ENCODE results near the gene CDKN2D.
A peak's percentile ranks its signal among the peaks of the same experiment; 100 is the strongest.

The CDKN2D gene

DNA sequence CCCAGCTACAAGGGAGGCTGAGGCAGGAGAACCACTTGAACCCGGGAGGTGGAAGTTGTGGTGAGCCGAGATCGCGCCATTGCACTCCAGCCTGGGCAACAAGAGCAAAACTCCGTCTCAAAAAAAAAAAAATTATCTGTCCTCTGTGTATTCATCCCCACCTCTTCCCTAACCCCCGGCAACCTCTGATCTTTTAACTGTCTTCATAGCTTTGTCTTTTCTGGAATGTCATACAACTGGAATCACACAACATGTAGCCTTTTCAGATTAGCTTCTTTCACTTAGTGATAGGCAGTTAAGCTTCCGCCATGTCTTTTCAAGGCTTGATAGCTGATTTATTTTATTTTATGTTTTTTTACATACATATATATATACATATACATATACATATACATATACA, 43.1 kb downstream of the CDKN2D start:
- no peak for FAIRE-seq
- no peak for DNase-seq (ENCODE audit: insufficient read length, low spot score)

DNA sequence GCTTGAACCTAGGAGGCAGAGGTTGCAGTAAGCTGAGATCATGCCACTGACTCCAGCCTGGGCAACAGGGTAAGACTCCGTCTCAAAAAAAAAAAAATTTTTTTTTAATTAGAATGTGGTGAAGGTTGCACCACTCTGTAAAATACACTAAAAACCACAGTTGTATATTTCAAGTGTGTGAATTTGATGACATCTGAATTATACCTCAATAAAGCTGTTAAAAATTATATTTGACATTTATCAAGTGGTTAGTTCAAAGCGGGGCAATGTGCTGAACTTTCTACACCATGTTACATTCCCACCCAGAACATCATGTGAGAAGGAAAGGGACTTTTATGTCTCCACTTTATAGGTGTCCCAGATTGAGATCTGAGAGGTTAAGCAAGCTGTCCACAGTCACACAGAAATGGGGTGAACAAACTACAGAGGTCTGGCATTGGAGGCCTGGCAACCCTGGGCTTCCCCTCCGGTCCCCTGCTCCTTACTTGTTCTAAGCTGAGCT, 45.6 kb downstream of the CDKN2D start:
- no peak for DNase-seq (ENCODE audit: insufficient read length, low spot score)
- no peak for FAIRE-seq

DNA sequence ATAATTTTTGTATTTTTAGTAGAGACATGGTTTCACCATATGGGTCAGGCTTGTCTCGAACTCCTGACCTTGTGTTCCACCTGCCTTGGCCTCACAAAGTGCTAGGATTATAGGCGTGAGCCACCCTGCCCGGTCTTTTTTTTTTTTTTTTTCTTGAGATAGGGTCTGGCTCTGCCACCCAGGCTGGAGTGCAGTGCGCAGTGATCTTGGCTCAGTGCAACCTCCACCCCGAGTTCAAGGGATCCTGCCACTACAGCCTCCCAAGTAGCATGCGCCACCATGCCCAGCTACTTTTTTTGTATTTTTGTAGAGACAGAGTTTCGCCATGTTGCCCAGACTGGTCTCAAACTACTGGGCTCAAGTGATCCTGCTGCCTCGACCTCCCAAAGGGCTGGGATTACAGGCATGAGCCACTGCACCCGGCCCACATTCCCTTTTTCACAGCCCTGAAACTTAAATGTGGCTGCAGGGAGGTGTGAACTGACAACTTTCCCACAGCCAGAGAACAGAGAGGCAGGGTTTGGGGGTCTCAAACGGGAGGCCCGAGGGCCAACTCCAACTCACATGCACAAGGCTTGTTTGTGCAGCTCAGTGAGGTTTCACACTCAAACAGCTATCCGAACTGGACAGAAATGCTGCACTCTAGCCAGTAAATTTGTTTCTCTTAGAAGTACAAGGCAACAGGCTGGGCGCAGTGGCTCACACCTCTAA, 47.2 kb downstream of the CDKN2D start:
- DNase-seq (ENCODE audit: insufficient read length, low spot score) (no peak), FAIRE-seq (no peak)

DNA sequence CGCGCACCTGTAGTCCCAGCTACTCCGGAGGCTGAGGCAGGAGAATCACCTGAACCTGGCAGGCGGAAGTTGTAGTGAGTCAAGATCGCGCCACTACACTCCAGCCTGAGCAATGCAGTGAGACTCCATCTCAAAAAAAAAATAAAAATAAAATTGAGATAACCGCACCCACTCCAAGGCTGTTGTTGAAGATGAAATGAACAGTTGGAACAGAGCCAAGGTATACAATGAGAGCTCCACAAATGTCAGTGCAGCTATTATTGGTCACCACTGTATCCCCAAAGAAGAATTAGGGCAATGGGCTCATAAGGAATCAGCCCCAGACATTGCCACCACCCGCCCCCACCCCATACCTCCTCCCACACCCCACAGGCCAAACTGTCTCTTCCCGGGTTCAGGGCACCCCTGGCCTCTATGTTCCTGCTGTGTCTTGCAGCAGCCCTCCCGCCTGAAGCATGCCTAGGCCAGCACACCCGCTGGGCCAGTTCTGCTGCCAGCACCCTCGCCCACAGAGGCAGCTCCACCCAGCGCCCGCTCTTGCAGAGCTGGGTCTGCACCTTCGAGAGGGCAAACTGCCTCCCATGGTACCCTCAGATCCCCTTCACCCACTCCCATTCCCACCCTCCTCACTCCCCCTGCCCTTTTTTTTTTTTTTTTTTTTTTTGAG, 48.0 kb downstream of the CDKN2D start:
- no peak for FAIRE-seq

DNA sequence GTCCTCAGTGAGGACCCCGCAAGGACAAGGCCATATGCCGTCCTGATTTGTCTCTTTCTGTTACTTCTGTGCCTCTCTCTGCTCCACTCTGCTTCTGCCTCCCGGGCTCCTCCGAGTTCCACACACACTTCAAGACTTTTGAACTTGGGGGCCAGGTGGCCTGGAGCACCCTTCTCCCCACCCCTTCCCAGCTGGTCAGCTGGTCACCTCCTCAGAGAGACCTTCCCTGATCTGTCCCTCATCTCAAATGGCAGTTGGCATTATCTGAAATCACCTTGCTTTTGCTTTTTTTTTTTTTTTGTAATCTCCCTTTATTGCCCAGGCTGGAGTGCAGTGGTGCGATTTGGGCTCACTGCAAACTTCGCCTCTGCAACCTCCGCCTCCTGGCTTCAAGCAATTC, 49.4 kb downstream of the CDKN2D start:
- no peak for DNase-seq (ENCODE audit: insufficient read length, low spot score)
- FAIRE-seq, result no peak

More for the DNA sequence above, 48.0 kb downstream of the CDKN2D start:
- DNase-seq (ENCODE audit: insufficient read length, low spot score), result no peak

DNA sequence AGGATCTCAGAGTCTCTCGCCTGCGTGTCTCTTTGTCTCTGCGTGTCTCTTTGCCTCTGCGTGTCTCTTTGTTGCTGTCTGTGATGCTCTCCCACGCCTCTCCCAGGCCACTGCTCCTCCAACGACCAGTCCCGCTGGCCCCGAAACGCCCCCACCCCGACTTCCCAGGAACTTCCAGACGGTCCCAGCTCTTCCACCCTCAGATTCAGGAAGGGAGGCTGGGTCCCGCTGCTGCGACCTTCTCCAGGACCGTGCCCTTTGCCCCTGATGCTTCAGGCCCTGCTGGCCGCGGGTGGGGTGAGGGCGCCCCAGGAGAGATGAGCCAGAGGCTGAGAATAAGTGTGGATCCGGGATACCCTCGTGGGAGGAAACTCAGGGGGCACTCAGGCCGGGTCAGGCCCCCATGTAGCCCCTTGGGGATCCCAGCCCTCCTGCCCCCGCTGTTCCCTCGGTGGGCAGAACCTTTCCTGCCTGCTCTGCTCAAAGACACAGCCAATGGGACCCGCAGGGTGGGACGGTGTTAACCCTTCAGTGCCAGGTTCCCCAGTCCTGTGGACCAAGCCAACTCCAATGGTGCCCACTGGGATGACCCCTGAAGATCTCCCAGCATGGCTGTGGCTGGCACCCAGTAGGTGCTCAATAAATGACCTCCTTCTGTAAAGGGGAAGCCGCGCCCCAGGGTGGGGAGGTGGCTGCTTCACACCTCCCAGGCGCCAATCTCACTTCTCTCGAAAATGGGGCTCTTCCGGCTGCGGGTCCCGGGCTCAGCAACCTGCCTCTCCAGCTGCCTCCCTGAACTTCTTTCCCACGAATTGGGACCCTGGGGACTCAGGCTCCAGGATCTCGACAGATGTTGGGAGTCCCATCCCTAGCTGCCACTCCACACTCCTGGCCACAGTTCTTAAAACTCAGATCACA, 50.1 kb downstream of the CDKN2D start:
- FAIRE-seq (no peak), DNase-seq (ENCODE audit: insufficient read length, low spot score) (no peak)

DNA sequence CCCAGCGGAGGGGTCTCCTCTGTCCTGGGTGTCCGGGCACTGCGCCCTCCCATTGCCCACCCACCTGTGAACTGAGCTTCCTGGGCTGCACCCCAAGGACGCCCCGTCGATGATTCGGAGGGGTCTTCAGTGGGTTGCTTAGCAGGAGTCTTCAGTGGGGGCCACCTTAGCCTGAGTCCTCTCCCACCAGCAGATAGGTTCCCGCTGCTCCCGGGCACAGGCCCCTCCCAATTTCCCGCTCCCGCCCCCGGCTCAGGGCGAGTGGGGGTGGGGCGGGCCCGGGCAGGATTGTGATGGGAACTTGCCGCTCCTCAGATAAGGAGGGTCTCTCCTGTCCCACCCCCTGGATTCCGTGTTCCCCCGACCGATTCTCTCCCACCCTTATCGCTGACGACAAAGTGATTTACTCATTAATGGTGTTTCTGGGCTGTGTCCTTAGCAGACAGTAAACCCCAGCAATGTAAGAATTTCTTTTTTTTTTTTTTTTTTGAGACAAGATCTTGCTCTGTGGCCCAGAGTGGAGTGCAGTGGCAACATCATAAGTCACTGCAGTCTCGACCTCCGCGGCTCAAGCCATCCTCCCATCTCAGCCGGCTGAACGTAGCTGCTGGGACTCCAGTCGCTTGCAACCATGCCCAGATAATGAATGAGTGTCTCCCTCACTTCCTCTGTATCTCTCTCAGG, 50.9 kb downstream of the CDKN2D start:
- FAIRE-seq (peak; percentile 33), DNase-seq (ENCODE audit: insufficient read length, low spot score) (peak; percentile 87)

DNA sequence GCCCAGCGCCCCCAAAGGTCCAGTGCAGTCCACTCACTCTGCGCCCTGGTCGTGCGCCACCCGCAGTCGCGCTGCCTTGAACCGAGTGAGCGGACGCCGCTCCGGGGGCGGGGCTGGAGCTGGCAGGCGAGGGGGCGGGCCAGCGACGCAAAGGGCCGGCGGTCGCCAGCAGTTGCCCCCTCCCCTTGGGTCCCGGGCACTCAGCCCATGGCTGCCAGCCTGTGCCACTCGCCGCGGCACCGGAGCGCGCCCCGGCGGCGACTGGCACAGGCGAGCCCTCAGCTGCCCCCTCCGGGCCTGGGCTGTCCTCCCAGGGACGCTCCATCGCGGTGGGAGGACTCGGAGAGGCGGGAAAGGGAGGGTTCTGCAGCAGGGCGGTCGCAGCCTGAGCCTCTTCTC, 51.4 kb downstream of the CDKN2D start, which contains the start of gene S1PR5:
TSS of gene S1PR5 (minus strand) at position 87 of the 399 bp plus-strand sequence. CDS start 2,436 bp downstream, outside the sequence.
- DNase-seq (ENCODE audit: insufficient read length, low spot score), result peak; percentile 55

DNA sequence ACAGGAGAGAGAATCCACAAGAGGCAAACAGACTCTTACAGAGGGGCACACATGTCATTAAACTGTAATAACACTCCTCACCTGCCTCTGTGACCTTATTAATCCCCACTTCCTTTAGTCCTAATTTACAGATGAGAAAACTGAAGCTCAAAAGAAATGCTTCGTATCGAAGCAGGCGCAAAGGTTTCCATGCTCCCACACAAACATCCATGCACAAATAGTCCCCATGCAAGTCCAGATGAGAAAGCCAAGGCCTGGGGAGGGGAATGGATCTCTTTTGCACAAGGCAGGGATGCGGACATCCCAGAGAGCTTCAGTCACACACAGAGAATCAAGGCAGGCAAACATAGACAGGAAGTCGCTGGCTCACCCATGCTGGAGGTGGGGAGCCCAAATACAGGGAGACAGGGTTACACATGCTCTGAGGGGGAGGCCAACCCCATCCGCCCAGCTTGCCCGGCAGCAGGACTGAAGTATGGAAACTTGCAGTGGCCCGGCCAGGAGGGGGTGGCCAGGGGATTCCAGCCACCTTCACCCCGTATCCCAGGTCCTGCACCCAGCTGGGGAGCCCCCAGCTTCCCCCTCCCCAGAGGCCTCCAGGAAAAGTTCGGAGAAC, 52.0 kb downstream of the CDKN2D start:
- DNase-seq (ENCODE audit: insufficient read length, low spot score), result peak; percentile 64
- peak; percentile 80 for FAIRE-seq

More for the DNA sequence above, 51.4 kb downstream of the CDKN2D start, which contains the start of gene S1PR5:
- FAIRE-seq, result peak; percentile 92

All from HTR-8/SVneo (cell line).